HG02798 (cell line): ENCODE data around the gene KLF3.

Experiments used
- ATAC-seq: cut with Tn5 transposase; IDR thresholded peaks from one replicate; pipeline ENCODE4 v1.9.1; 2021; ENCODE audit warnings: mild to moderate bottlenecking; ENCODE audit not compliant: unreplicated experiment, poor library complexity

Gene KLF3

DNA sequence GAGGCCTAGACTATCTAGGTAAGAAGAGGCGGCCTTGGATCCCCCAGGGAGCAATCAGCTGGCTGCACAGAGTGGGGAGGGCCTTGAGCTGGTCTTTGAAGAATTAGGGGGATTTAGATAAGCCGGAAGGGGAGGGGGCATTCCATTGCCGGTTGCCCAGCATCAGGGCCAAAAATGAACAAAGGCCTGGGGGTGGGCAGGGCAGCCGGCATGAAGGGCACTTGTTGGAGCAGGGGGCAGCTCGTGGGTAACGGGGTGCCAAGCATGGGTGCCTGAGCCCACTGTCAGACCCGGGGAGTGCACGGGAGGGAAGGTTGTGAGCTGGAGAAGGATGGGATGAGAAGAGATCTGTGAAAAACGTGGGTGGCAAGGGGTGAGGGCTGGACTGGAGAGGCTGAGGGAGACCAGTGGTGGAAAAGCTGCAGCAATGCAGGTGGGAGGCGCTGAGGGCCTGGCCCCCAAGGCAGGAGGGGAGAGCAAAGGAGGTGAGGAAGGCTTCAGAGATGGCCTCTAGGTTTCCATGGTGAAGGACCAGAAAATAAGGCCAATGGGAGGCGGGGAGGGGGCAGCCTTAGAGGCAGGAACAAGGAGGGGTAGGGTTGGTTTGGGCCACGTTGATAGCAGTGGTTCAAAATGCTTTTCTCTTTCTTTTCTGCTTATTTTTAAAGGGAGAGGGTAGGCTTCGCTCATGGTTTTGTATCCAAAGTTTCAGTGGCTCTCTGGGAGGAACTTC, 8.6 kb downstream of the KLF3 start:
- ATAC-seq: no peak

- ATAC-seq: no peak
Measured at GRCh38 chr4:38673130-38673978, 9.4 kb downstream of the KLF3 start.

- ATAC-seq: no peak
Measured at GRCh38 chr4:38674258-38675144, 10.5 kb downstream of the KLF3 start.

GRCh38 chr4:38675146-38676121, 11.4 kb downstream of the KLF3 start:
- peak; percentile 58 for ATAC-seq

DNA sequence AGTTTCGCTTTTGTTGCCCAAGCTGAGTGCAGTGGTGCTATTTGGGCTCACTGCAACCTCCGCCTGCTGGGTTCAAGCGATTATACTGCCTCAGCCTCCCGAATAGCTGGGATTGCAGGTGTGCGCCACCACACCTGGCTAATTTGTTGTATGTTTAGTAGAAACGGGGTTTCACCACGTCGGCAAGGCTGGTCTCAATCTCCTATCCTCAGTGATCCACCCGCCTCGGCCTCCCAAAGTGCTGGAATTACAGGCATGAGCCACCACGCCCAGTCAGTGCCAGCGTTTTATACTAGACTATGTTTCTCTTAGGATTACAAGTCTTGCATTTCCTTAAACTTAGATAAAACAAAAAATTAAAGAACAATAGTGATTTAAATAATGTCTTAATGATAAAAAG, 13.0 kb downstream of the KLF3 start:
- no peak for ATAC-seq

DNA sequence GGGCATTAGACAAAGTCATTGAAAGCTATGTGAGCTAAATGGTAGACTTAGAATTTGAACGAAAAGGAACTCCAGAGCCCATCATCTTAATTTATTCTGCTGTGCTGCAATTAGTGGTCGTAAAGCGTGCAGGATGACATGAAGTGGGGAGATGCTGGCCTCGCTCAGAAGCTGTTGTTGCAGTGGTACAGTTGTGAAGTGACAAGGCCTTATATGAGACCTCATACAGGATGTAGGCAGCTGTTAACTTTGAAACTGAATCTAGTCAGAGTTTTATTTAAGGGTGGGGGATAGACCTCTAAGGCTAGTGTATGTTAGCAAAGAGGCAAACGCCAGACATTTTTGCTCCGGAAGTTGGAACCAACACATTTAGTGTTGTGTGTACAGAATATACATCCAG, 13.4 kb downstream of the KLF3 start:
- no peak for ATAC-seq

GRCh38 chr4:38678078-38678477, 14.1 kb downstream of the KLF3 start:
- no peak for ATAC-seq

DNA sequence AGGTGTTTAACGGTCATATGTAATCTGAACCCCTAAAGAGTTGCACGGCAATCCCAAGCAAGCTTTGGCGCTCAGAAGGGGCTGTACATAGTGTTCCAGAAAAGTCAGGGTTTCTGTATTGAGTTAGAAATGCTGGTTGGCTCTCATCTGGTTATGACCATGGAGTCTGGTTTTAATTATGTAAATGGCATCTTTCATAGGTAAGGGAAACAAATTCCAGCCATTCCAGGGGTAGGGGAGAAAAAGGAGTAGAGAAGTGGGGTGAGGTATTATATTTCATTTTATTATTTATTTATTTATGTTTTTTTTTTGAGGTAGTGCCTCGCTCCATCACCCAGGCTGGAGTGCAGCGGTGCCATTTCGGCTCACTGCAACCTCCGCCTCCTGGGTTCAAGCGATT, 15.9 kb downstream of the KLF3 start:
- no peak for ATAC-seq

GRCh38 chr4:38681281-38681991, 17.4 kb downstream of the KLF3 start:
- ATAC-seq: no peak

DNA sequence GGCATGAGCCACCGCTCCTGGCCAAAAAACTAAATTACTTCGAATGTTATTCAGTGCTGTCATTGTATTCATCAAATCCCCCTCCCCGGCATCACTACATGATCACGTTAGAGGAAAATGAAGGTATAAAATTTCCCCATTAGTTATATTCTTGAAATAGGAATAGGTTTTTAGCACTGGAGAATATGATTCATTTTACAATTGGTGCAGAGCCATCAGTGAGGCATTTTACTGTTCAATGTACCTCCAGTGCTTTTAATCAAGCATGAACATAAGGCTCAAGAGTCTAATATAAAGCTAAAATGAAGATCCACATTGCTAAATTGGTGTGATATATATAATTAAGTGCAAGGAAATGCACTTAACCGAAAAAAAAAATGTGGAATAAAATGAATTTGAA, 18.3 kb downstream of the KLF3 start:
- ATAC-seq: no peak

- ATAC-seq: no peak
Measured at GRCh38 chr4:38683276-38683675, 19.3 kb downstream of the KLF3 start.

- peak; percentile 46 for ATAC-seq
Measured at GRCh38 chr4:38684271-38684670, 20.3 kb downstream of the KLF3 start.

DNA sequence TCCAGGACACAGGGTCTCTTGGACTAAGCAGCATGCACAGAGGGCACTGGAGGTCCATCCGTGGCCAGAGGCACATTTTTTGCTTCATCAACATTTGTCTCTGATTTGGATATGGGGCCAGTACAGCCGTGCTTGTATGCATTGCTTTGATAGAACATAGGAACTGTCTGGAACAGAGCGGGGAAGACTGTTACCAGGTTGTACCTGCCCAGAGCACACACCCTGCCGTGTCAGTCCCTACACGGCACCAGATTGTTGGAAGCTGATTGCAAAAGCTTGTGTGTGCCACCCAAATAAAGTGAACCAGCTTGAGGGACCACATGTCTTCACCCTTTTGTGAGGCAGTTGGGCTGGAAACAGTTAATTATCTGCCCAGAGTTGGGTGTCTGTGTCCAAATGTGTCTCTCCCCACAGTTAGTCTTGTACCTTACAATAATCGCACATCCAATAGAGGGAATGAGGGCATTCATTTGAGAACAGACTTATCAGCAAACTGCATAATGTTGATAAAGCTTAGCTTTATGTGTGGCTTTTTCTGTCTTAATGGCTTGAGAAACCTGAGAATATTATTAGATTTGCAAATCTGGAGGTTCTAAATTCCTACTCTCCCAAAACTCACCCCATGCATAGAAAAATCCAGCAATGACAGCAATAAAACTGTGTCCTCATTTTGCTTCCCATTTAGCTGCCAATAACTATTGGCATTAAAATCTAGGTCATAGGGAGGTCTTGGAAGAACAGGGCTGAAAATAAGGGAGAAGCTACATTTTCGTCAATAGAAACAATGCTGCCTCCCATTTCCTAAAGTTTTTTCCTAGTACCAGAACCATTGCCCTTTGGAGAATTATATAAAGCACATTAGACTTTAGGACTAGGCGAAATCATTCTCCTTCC, 21.2 kb downstream of the KLF3 start:
- ATAC-seq: no peak

- ATAC-seq: no peak
Measured at GRCh38 chr4:38686682-38687081, 22.7 kb downstream of the KLF3 start.

DNA sequence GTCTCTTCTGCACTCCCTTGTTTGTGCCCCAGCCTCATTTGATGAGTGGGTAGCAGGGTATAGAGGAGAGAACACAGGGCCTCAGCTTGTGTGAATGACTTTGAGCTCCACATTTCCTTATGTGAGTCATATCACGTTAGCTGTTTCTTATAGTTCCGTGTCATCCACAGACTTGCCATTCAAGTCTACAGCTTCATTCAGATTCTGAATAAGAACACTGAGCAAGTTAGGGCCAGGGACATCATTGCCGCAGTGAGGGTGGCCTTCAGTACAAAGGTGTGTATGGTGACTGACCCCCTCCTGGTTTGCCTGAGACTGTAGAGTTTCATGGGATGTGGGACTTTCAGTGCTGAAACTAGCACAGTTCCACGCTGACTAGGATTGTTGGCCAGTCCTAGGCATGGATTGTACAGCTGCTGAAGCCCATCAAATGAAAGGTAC, 23.6 kb downstream of the KLF3 start:
- no peak for ATAC-seq

DNA sequence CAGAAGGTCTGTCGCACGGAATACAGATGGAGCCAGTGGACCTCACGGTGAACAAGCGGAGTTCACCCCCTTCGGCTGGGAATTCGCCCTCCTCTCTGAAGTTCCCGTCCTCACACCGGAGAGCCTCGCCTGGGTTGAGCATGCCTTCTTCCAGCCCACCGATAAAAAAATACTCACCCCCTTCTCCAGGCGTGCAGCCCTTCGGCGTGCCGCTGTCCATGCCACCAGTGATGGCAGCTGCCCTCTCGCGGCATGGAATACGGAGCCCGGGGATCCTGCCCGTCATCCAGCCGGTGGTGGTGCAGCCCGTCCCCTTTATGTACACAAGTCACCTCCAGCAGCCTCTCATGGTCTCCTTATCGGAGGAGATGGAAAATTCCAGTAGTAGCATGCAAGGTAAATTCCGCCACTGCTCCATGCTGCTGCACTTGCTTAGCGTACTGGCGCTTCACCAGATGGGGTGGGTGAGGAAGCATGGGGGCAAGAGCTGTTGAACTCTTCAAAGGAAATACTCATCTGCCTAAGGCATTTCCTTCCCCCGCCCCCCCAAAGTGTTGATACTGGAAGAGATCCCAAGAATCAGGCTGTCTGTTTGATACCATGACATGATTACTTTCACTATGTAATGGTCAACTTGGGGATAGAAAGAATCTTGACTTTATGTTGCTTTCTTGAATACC, 24.8 kb downstream of the KLF3 start:
- ATAC-seq: no peak

DNA sequence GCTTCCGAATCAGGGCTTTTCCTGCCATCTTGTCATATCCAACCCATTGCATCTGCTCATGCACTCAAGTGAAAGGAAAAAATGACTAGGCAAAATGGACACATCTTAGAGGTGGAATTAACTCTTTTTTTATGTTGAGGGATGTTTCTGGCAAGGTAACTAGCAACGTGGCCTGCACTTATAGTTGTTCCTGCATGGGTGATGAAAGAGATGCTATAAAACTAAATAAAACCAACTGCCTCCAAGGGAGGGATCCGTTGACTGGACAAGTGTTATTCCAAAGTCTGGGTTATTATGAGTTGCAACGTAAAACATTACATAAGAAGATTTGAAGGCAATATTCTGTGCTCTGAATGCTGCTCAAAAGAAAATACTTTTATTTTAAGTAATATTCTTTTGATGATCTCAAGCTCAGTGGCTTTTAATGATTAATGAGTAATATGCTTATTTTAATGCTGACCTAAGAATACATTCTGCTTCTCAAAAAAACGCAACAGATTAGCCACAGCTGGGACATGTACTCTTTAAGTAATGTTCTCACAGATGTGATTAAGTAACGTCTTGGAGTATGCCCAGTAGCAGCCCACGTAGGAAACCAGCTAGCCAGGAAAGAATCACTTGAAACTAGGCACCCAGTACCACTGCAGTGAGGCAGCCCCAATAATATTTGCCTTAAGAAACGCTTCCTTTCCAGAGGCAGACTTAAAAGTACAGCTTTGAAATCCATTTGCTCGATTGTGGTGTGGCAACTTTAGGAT, 27.4 kb downstream of the KLF3 start:
- ATAC-seq: no peak
